H9 (cell line): ENCODE data around the gene PCGF3. TPM values are rescaled to one million over a fixed set of nuclear protein-coding genes. Genes with fewer than 3 reads are reported as not detected.

ENCODE experiments used
- DNase-seq: peaks from one replicate; pipeline ENCODE4 v3.0.0-alpha.2; 2017
- H2AFZ ChIP-seq: one replicate; pipeline ENCODE4 v1.6.1; 2013; ENCODE audit warnings: mild to moderate bottlenecking, low read length, control low read depth, moderate library complexity
- H2AK5ac ChIP-seq: 2 replicates; pipeline ENCODE4 v1.6.1; 2013; ENCODE audit warnings: low read length, control low read depth, mixed read lengths; ENCODE audit not compliant: insufficient read length
- H2BK120ac ChIP-seq: one replicate; pipeline ENCODE4 v1.6.1; 2013; ENCODE audit warnings: low read depth, mild to moderate bottlenecking, low read length, control low read depth, inconsistent platforms; ENCODE audit not compliant: poor library complexity, severe bottlenecking
- H2BK12ac ChIP-seq: 2 replicates; pipeline ENCODE4 v1.6.1; 2013; ENCODE audit warnings: low read length, control low read depth, mixed read lengths, low read depth; ENCODE audit not compliant: insufficient read length
- H2BK15ac ChIP-seq: 2 replicates; pipeline ENCODE4 v1.6.1; 2013; ENCODE audit warnings: low read depth, low read length, control low read depth
- H2BK20ac ChIP-seq: one replicate; pipeline ENCODE4 v1.6.1; 2013; ENCODE audit warnings: low read depth, mild to moderate bottlenecking, low read length, control low read depth, inconsistent platforms; ENCODE audit not compliant: poor library complexity, severe bottlenecking
- H2BK5ac ChIP-seq: 2 replicates; pipeline ENCODE4 v1.6.1; 2013; ENCODE audit warnings: low read length, control low read depth, mixed read lengths; ENCODE audit not compliant: insufficient read length
- H3K14ac ChIP-seq: 2 replicates; pipeline ENCODE4 v1.6.1; 2013; ENCODE audit warnings: low read length, control low read depth; ENCODE audit not compliant: insufficient read depth
- H3K18ac ChIP-seq: 2 replicates; pipeline ENCODE4 v1.6.1; 2013; ENCODE audit warnings: low read depth, mild to moderate bottlenecking, mixed read lengths, low read length, control low read depth; ENCODE audit not compliant: insufficient read length
- H3K23ac ChIP-seq: 2 replicates; pipeline ENCODE4 v1.6.1; 2013; ENCODE audit warnings: low read length, control low read depth, mixed read lengths, low read depth; ENCODE audit not compliant: insufficient read length
- H3K23me2 ChIP-seq: 2 replicates; pipeline ENCODE4 v1.6.1; 2013; ENCODE audit warnings: low read depth, mild to moderate bottlenecking, mixed read lengths, low read length, control low read depth; ENCODE audit not compliant: insufficient read length, poor library complexity, severe bottlenecking
- H3K27ac ChIP-seq: 2 replicates; pipeline ENCODE4 v1.5.1; 2013; ENCODE audit warnings: low read length, control low read depth, mixed read lengths, low read depth; ENCODE audit not compliant: insufficient read length
- H3K27me3 ChIP-seq: 2 replicates; pipeline ENCODE4 v1.6.1; 2013; ENCODE audit warnings: low read length, control low read depth, inconsistent platforms; ENCODE audit not compliant: insufficient read depth
- H3K4ac ChIP-seq: 2 replicates; pipeline ENCODE4 v1.6.1; 2013; ENCODE audit warnings: low read depth, mild to moderate bottlenecking, control low read depth, inconsistent platforms, low read length, moderate library complexity
- H3K4me1 ChIP-seq: 2 replicates; pipeline ENCODE4 v1.6.1; 2013; ENCODE audit warnings: low read length, control low read depth, inconsistent platforms; ENCODE audit not compliant: insufficient read depth
- H3K4me2 ChIP-seq: 2 replicates; pipeline ENCODE4 v1.6.1; 2013; ENCODE audit warnings: low read length, control low read depth, mixed read lengths; ENCODE audit not compliant: insufficient read length, insufficient read depth
- H3K56ac ChIP-seq: 2 replicates; pipeline ENCODE4 v1.6.1; 2013; ENCODE audit warnings: low read depth, mild to moderate bottlenecking, mixed read lengths, low read length, control low read depth; ENCODE audit not compliant: insufficient read length
- H3K79me1 ChIP-seq: 2 replicates; pipeline ENCODE4 v1.6.1; 2013; ENCODE audit warnings: low read depth, mild to moderate bottlenecking, moderate library complexity, low read length, control low read depth, inconsistent platforms; ENCODE audit not compliant: insufficient read depth, poor library complexity, severe bottlenecking
- H3K79me2 ChIP-seq: 2 replicates; pipeline ENCODE4 v1.6.1; 2013; ENCODE audit warnings: low read length, control low read depth, inconsistent platforms; ENCODE audit not compliant: insufficient read depth
- H3K9ac ChIP-seq: 2 replicates; pipeline ENCODE4 v1.6.1; 2013; ENCODE audit warnings: low read length, control low read depth, mixed read lengths; ENCODE audit not compliant: insufficient read length; ENCODE audit errors: extremely low read depth
- H3K9me3 ChIP-seq: one replicate; pipeline ENCODE4 v1.6.1; 2013; ENCODE audit warnings: low read depth, low read length, inconsistent platforms; ENCODE audit not compliant: control insufficient read depth
- H3T11ph ChIP-seq: one replicate; pipeline ENCODE4 v1.6.1; 2013; ENCODE audit warnings: mild to moderate bottlenecking, low read length, control low read depth, inconsistent platforms
- H4K20me1 ChIP-seq: one replicate; pipeline ENCODE4 v1.6.1; 2013; ENCODE audit not compliant: control insufficient read depth, insufficient read length, insufficient read depth
- H4K5ac ChIP-seq: 2 replicates; pipeline ENCODE4 v1.6.1; 2013; ENCODE audit warnings: low read depth, mild to moderate bottlenecking, mixed read lengths, low read length, control low read depth; ENCODE audit not compliant: insufficient read length
- H4K8ac ChIP-seq: replicated peaks from 2 replicates; pipeline ENCODE4 v1.6.1; 2013; ENCODE audit warnings: low read length, control low read depth, mixed read lengths, low read depth; ENCODE audit not compliant: insufficient read length
- H4K91ac ChIP-seq: 2 replicates; pipeline ENCODE4 v1.6.1; 2013; ENCODE audit warnings: low read depth, mild to moderate bottlenecking, moderate library complexity, mixed read lengths, low read length, control low read depth; ENCODE audit not compliant: insufficient read length
- H3K27ac Mint-ChIP-seq, 3 experiments: 2 replicates in 2 of 3; 3 replicates in 1 of 3; pipeline ENCODE4 v1.8.0; 2020 to 2021; ENCODE audit warnings: mixed read lengths in 3 of 3, mild to moderate bottlenecking in 1 of 3, moderate library complexity in 1 of 3
- H3K27me3 Mint-ChIP-seq: 2 replicates; pipeline ENCODE4 v1.8.0; 2021; ENCODE audit warnings: low read depth, mild to moderate bottlenecking, moderate library complexity, mixed read lengths
- H3K36me3 Mint-ChIP-seq, 3 experiments: 2 replicates in 2 of 3; 3 replicates in 1 of 3; pipeline ENCODE4 v1.8.0; 2020 to 2021; ENCODE audit warnings: low read depth in 3 of 3, mixed read lengths in 3 of 3; ENCODE audit not compliant: insufficient read depth in 1 of 3
- H3K4me1 Mint-ChIP-seq, 2 experiments: 2 replicates each; pipeline ENCODE4 v1.8.0; 2020; ENCODE audit warnings: mixed read lengths in 2 of 2
- H3K4me3 Mint-ChIP-seq, 2 experiments: 2 replicates in 1 of 2; 3 replicates in 1 of 2; pipeline ENCODE4 v1.8.0; 2020 to 2021; ENCODE audit warnings: mild to moderate bottlenecking in 2 of 2, mixed read lengths in 2 of 2, moderate library complexity in 1 of 2
- H3K9me3 Mint-ChIP-seq, 2 experiments: 2 replicates in 1 of 2; 3 replicates in 1 of 2; pipeline ENCODE4 v1.8.0; 2020; ENCODE audit warnings: mild to moderate bottlenecking in 2 of 2, mixed read lengths in 2 of 2, moderate library complexity in 1 of 2
- WGBS: extraction: QIAGEN DNeasy Blood & Tissue Kit; methylation state at CpG from one replicate; pipeline ENCODE4 v1.1.7; 2013; ENCODE audit warnings: missing lambda C conversion rate, low lambda C conversion rate, mixed read lengths; ENCODE audit not compliant: insufficient read length; ENCODE audit errors: extremely low coverage; 5-methylcytosine and 5-hydroxymethylcytosine counted together
- total RNA-seq: library from RNA; stranded (reverse); gene quantifications from 2 replicates; pipeline ENCODE4 v1.2.1, GENCODE V29; 2021
- TF ChIP-seq, protein P1 (sequence below): fragments of 200-600 bp; sonication (generic); conservative IDR thresholded peaks from 3 replicates; pipeline ENCODE4 v1.8.0; 2021; ENCODE audit warnings: antibody characterized with exemption, mild to moderate bottlenecking

The PCGF3 gene
- total RNA-seq, 1 experiment from 2014 or later = 43.1 TPM

- Histone ChIP-seq H2BK120ac (no peak overlapping the region), H3K14ac (no peak overlapping the region; the same call in 1 of the 2 replicates), H3K18ac (no peak overlapping the region), H2AFZ (no peak overlapping the region), H3K4ac (no peak overlapping the region), H3K79me2 (no peaks in the 10 kb centered on the region), H4K5ac (no peak overlapping the region), H3K4me2 (no peak overlapping the region), H3K23ac (no peak overlapping the region), H3K56ac (no peak overlapping the region), H2AK5ac (no peak overlapping the region), H3K4me1 (no peaks in the 10 kb centered on the region), H3K27me3 (peaks cover 31% of the 10 kb centered on the region), H3K9ac (no peak overlapping the region), H2BK5ac (no peak overlapping the region), H3K9me3 (no peaks in the 10 kb centered on the region), H3K27ac (no peak overlapping the region), H4K8ac (no peak overlapping the region), H3T11ph (no peak overlapping the region), H3K23me2 (no peaks in the 10 kb centered on the region), H2BK12ac (no peak overlapping the region), H2BK15ac (no peak overlapping the region), H4K20me1 (no peaks in the 10 kb centered on the region), H4K91ac (no peak overlapping the region), H2BK20ac (no peak overlapping the region), H3K79me1 (no peaks in the 10 kb centered on the region)
- no peak for DNase-seq
- peaks cover 0 to under 1% of the 10 kb centered on the region in 2 experiments; a peak in 1 of 5 replicates for H3K9me3 Mint-ChIP-seq
- no peak overlapping the region for H3K4me3 Mint-ChIP-seq
- H3K27ac Mint-ChIP-seq = no peak overlapping the region
- H3K36me3 Mint-ChIP-seq = no peaks in the 10 kb centered on the region
- TF ChIP-seq, protein P1, sequence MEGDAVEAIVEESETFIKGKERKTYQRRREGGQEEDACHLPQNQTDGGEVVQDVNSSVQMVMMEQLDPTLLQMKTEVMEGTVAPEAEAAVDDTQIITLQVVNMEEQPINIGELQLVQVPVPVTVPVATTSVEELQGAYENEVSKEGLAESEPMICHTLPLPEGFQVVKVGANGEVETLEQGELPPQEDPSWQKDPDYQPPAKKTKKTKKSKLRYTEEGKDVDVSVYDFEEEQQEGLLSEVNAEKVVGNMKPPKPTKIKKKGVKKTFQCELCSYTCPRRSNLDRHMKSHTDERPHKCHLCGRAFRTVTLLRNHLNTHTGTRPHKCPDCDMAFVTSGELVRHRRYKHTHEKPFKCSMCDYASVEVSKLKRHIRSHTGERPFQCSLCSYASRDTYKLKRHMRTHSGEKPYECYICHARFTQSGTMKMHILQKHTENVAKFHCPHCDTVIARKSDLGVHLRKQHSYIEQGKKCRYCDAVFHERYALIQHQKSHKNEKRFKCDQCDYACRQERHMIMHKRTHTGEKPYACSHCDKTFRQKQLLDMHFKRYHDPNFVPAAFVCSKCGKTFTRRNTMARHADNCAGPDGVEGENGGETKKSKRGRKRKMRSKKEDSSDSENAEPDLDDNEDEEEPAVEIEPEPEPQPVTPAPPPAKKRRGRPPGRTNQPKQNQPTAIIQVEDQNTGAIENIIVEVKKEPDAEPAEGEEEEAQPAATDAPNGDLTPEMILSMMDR = no peak
- H3K27me3 Mint-ChIP-seq = peaks cover 100% of the 10 kb centered on the region
- H3K4me1 Mint-ChIP-seq = no peaks in the 10 kb centered on the region
- WGBS = no CpG with 5 or more reads among the region's 42 CpGs
These were observed 112.7 kb downstream of the PCGF3 start for GRCh38 chr4:818106-818921.
